Astrocyte (in vitro differentiated cells and primary cell): Measurements from ENCODE around the gene FRS2.

ENCODE experiments used
- CTCF ChIP-seq: IDR thresholded peaks from 2 replicates; pipeline ENCODE4 v1.5.1; 2011; ENCODE audit warnings: low read depth, mild to moderate bottlenecking, inconsistent platforms, low read length, moderate library complexity; ENCODE audit not compliant: insufficient read depth
- EZH2 ChIP-seq: IDR thresholded peaks from 2 replicates; pipeline ENCODE4 v1.6.1; 2012; ENCODE audit warnings: mild to moderate bottlenecking, low read length, inconsistent platforms; ENCODE audit not compliant: insufficient read depth

- TF ChIP-seq CTCF, result no peak
- no peak for TF ChIP-seq EZH2
Measured at GRCh38 chr12:69508621-69509020, 38.4 kb downstream of the FRS2 start.
